ENCODE data around the gene CCN5.
"Not testable (repeated sequence)": the region's sequence is repeated elsewhere in the genome, so short reads cannot be mapped to it uniquely, and the experiment has no call there.

DNA sequence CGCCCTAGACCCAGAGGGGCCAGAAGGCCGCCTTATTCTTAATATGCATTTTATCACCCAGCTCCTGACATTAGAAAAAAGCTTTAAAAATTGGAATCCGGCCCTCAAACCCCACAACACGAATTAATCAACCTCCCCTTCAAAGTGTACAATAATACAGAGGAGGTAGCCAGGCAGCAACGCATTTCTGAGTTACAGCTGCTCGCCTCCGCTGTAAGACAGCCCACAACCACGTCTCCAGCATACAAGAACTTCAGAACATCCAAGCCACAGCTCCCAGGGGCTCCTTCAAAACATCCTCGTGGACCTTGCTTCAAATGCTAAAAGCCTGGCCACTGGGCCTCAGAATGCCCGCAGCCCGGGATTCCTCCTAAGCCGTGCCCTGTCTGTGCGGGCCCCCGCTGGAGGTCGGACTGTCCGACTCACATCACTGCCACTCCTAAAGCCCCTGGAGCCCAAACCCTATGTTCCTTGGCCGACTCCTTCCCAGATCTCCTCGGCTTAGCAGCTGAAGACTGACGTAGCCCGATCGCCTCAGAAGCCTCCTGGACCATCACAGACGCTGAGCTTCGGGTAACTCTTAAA is 42.8 kb upstream of the CCN5 start:
- TF ChIP-seq POLR2A (IDR thresholded peaks at IDR 0.05; ENCODE audit: extremely low read depth, insufficient read length); MYC (IDR thresholded peaks at IDR 0.05; ENCODE audit: low read depth, low read length): not testable (repeated sequence)
- TF ChIP-seq, protein P1, sequence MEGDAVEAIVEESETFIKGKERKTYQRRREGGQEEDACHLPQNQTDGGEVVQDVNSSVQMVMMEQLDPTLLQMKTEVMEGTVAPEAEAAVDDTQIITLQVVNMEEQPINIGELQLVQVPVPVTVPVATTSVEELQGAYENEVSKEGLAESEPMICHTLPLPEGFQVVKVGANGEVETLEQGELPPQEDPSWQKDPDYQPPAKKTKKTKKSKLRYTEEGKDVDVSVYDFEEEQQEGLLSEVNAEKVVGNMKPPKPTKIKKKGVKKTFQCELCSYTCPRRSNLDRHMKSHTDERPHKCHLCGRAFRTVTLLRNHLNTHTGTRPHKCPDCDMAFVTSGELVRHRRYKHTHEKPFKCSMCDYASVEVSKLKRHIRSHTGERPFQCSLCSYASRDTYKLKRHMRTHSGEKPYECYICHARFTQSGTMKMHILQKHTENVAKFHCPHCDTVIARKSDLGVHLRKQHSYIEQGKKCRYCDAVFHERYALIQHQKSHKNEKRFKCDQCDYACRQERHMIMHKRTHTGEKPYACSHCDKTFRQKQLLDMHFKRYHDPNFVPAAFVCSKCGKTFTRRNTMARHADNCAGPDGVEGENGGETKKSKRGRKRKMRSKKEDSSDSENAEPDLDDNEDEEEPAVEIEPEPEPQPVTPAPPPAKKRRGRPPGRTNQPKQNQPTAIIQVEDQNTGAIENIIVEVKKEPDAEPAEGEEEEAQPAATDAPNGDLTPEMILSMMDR (IDR thresholded peaks at IDR 0.05; ENCODE audit: low read depth, low read length), result not testable (repeated sequence)
- TF ChIP-seq, protein P2, sequence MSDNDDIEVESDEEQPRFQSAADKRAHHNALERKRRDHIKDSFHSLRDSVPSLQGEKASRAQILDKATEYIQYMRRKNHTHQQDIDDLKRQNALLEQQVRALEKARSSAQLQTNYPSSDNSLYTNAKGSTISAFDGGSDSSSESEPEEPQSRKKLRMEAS (IDR thresholded peaks at IDR 0.05; ENCODE audit: low read depth, low read length), result not testable (repeated sequence)
